NCI-H774 (cell line): ENCODE measurements around the gene DEFB112.

Source experiments
- DNase-seq: peaks from one replicate; lab custom pipeline; 2025; lab: John Stamatoyannopoulos, UW

Gene DEFB112

GRCh38 chr6:49995278-49995677, 54.5 kb downstream of the DEFB112 start:
- DNase-seq: no peak
